GM12878 (cell line): ENCODE results near the gene ATP13A2. TPM values are rescaled to one million over a fixed set of nuclear protein-coding genes. Genes with fewer than 3 reads are reported as not detected.

Experiments
- ATAC-seq: fragments of 200-7000 bp; cut with Tn5 transposase; 3 replicates; pipeline ENCODE4 v1.9.1; 2020; ENCODE audit warnings: mild to moderate bottlenecking, moderate library complexity
- BruUV-seq: library from RNA; stranded (reverse); fragments of 400-500 nt; replicated peaks from 2 replicates; lab custom pipeline; 2021; lab: Mats Ljungman, UMichigan
- CTCF ChIA-PET: fragments of 300-600 bp; sonication (Branson Sonifier 250); formaldehyde crosslinking; extraction: SDS; loops from one replicate; lab custom pipeline; 2021; ENCODE audit warnings: inconsistent platforms; lab: Yijun Ruan, JAX
- POLR2A ChIA-PET: fragments of 350-600 bp; formaldehyde crosslinking; extraction: SDS; loops from one replicate; lab custom pipeline; 2021; ENCODE audit warnings: inconsistent platforms; lab: Charles Lee
- RAD21 ChIA-PET: fragments of 300-600 bp; sonication (Branson Sonifier 250); formaldehyde crosslinking; loops from one replicate; lab custom pipeline; 2023; ENCODE audit warnings: antibody characterized with exemption; ENCODE audit not compliant: unreplicated experiment; lab: Charles Lee
- SMC1A ChIA-PET: fragments of 300-600 bp; sonication (Branson Sonifier 250); formaldehyde crosslinking; loops from one replicate; lab custom pipeline; 2023; ENCODE audit not compliant: unreplicated experiment, uncharacterized antibody; lab: Charles Lee
- DNase-seq: peaks from one replicate; pipeline ENCODE4 v3.0.0-alpha.2; 2011; ENCODE audit warnings: low read depth, low spot score
- FAIRE-seq: peaks from 3 replicates; lab custom pipeline; 2011; peaks lifted over from hg19 to GRCh38; lab: Jason Lieb, UNC
- H2AFZ ChIP-seq: 2 replicates; pipeline ENCODE4 v1.6.0; 2011; ENCODE audit warnings: low read depth, low read length, control low read depth; ENCODE audit not compliant: control insufficient read depth
- H3K27ac ChIP-seq: 2 replicates; pipeline ENCODE4 v1.5.1; 2011; ENCODE audit warnings: control low read depth; ENCODE audit not compliant: control insufficient read depth, insufficient read depth
- H3K27me3 ChIP-seq, 2 experiments: replicated peaks in 1 of 2; 2 replicates each; pipeline versions ENCODE4 v1.6.0 to v1.6.1; 2011; ENCODE audit warnings: low read length in 1 of 2; ENCODE audit not compliant: control insufficient read depth in 2 of 2, insufficient read depth in 2 of 2
- H3K36me3 ChIP-seq, 2 experiments: 2 replicates each; pipeline ENCODE4 v1.5.1; 2011; ENCODE audit warnings: low read length in 1 of 2; ENCODE audit not compliant: control insufficient read depth in 2 of 2, insufficient read depth in 2 of 2
- H3K4me1 ChIP-seq: 2 replicates; pipeline ENCODE4 v1.6.1; 2011; ENCODE audit warnings: mild to moderate bottlenecking, low read length, moderate library complexity, mixed read lengths; ENCODE audit not compliant: control insufficient read depth, insufficient read depth
- H3K4me2 ChIP-seq: 2 replicates; pipeline ENCODE4 v1.6.0; 2011; ENCODE audit warnings: control low read depth; ENCODE audit not compliant: control insufficient read depth, insufficient read depth
- H3K4me3 ChIP-seq: fragments of 200-600 bp; sonication (generic); 2 replicates; pipeline ENCODE4 v1.5.1; 2016
- H3K79me2 ChIP-seq: 2 replicates; pipeline ENCODE4 v1.6.0; 2011; ENCODE audit warnings: low read length; ENCODE audit not compliant: control insufficient read depth, insufficient read depth
- H3K9ac ChIP-seq: 2 replicates; pipeline ENCODE4 v1.8.0; 2011; ENCODE audit warnings: low read length, control low read depth, mixed read lengths; ENCODE audit not compliant: control insufficient read depth, insufficient read depth
- H3K9me3 ChIP-seq: replicated peaks from 3 replicates; pipeline ENCODE4 v1.5.1; 2011; ENCODE audit warnings: mild to moderate bottlenecking, low read length; ENCODE audit not compliant: control insufficient read depth, insufficient read depth
- H4K20me1 ChIP-seq: 2 replicates; pipeline ENCODE4 v1.6.0; 2011; ENCODE audit not compliant: control insufficient read depth, insufficient read depth
- ATF7 ChIP-seq: fragments of 450-650 bp; IDR thresholded peaks from 2 replicates; pipeline ENCODE4 v1.6.1; 2016; ENCODE audit warnings: low read depth, mild to moderate bottlenecking
- CBX3 ChIP-seq: fragments of 200-600 bp; sonication (generic); IDR thresholded peaks from 2 replicates; pipeline ENCODE4 v1.6.1; 2016; ENCODE audit warnings: low read depth, borderline replicate concordance
- CBX5 ChIP-seq: sonication (generic); IDR thresholded peaks from 2 replicates; pipeline ENCODE4 v1.6.1; 2016; ENCODE audit warnings: low read depth, moderate library complexity, mild to moderate bottlenecking, inconsistent platforms
- CEBPB ChIP-seq, 2 experiments: fragments of 150-350 bp in 1 of 2; IDR thresholded peaks; 2 replicates each; pipeline ENCODE4 v1.6.1; 2012 to 2014; ENCODE audit warnings: low read depth in 2 of 2, low read length in 2 of 2, borderline replicate concordance in 1 of 2, inconsistent platforms in 1 of 2
- CREB1 ChIP-seq: IDR thresholded peaks from 2 replicates; pipeline ENCODE4 v1.6.1; 2012; ENCODE audit warnings: low read depth, mild to moderate bottlenecking, inconsistent platforms
- EED ChIP-seq: sonication (generic); IDR thresholded peaks from 2 replicates; pipeline ENCODE4 v1.6.1; 2016; ENCODE audit warnings: antibody characterized with exemption, low read depth
- EGR1 ChIP-seq, 2 experiments: IDR thresholded peaks; 1 replicate in 1 of 2; 2 replicates in 1 of 2; pipeline ENCODE4 v1.6.1; 2011 to 2012; ENCODE audit warnings: low read depth in 2 of 2, low read length in 2 of 2, borderline replicate concordance in 1 of 2, mild to moderate bottlenecking in 1 of 2, moderate library complexity in 1 of 2
- GABPA ChIP-seq: IDR thresholded peaks from 2 replicates; pipeline ENCODE4 v1.6.1; 2014; ENCODE audit warnings: antibody characterized with exemption, low read depth, mild to moderate bottlenecking, inconsistent platforms
- HCFC1 ChIP-seq: fragments of 150-350 bp; IDR thresholded peaks from 2 replicates; pipeline ENCODE4 v1.6.1; 2014; ENCODE audit warnings: low read length
- POLR2AphosphoS2 ChIP-seq: IDR thresholded peaks from 2 replicates; pipeline ENCODE4 v1.6.1; 2011; ENCODE audit warnings: low read depth, mild to moderate bottlenecking, low read length, improper control_type of control experiment, moderate library complexity
- RELA ChIP-seq: fragments of 450-650 bp; IDR thresholded peaks from 2 replicates; pipeline ENCODE4 v1.8.0; 2014; ENCODE audit warnings: borderline replicate concordance; ENCODE audit not compliant: partially characterized antibody
- SMAD1 ChIP-seq: fragments of 450-650 bp; IDR thresholded peaks from 2 replicates; pipeline ENCODE4 v1.6.1; 2018; ENCODE audit warnings: mild to moderate bottlenecking, low read depth; ENCODE audit not compliant: partially characterized antibody
- SMC3 ChIP-seq: IDR thresholded peaks from 2 replicates; pipeline ENCODE4 v1.6.1; 2011; ENCODE audit warnings: low read length, improper control_type of control experiment, borderline replicate concordance
- TARDBP ChIP-seq: IDR thresholded peaks from 2 replicates; pipeline ENCODE4 v1.6.1; 2016; ENCODE audit warnings: borderline replicate concordance
- ZNF274 ChIP-seq: IDR thresholded peaks from one replicate; pipeline ENCODE4 v1.8.0; 2011; ENCODE audit not compliant: insufficient read length, insufficient read depth
- ZZZ3 ChIP-seq: IDR thresholded peaks from 2 replicates; pipeline ENCODE4 v1.6.1; 2011; ENCODE audit warnings: low read depth; ENCODE audit not compliant: control insufficient read depth, insufficient read length
- WGBS: methylation state at CpG from one replicate; pipeline ENCODE4 v1.1.6; 2016; ENCODE audit warnings: low lambda C conversion rate; ENCODE audit not compliant: insufficient replicate concordance, insufficient coverage; ENCODE audit errors: missing lambda C conversion rate; 5-methylcytosine and 5-hydroxymethylcytosine counted together
- in situ Hi-C: fragments of 300-500 bp; cut with MboI; formaldehyde crosslinking; loops from 9 replicates; pipeline ENCODE4 v1.14.3; 2018; ENCODE audit warnings: mixed read lengths
- intact Hi-C: fragments of 100-400 bp; cut with micrococcal nuclease; formaldehyde crosslinking; loops from one replicate; pipeline ENCODE4 v1.14.2; 2022; ENCODE audit not compliant: unreplicated experiment
- polyA plus RNA-seq, 11 experiments: library from polyadenylated mRNA; depleted of rRNA in 4 of 11; unstranded in 6 of 11; stranded (reverse) in 5 of 11; fragments of >200 nt; fragmentation: Nextera tagmentation in 4 of 11; fragmentation: Illumina TruSeq in 1 of 11; extraction: Ambion mirVana in 4 of 11; extraction: Trizol in 1 of 11; gene quantifications; 1 replicate in 1 of 11; 2 replicates in 10 of 11; pipeline versions ENCODE4 v1.2.1 to v1.2.3, GENCODE V29; 2011 to 2016; ENCODE audit warnings: inconsistent platforms in 2 of 11, missing spikeins in 2 of 11, low read depth in 1 of 11
- total RNA-seq, 4 experiments: library from RNA; depleted of rRNA in 3 of 4; stranded (reverse); fragments of >200 nt in 3 of 4; fragmentation: Illumina TruSeq in 1 of 4; extraction: Trizol in 1 of 4; gene quantifications; 2 replicates each; pipeline versions ENCODE4 v1.2.1 to v1.2.3, GENCODE V29; 2013 to 2021
- TF ChIP-seq, protein P1 (sequence below): fragments of 450-650 bp; IDR thresholded peaks from 2 replicates; pipeline ENCODE4 v1.6.1; 2017; ENCODE audit warnings: mild to moderate bottlenecking, moderate library complexity
- TF ChIP-seq, protein P2 (sequence below): IDR thresholded peaks from 2 replicates; pipeline ENCODE4 v1.6.1; 2011; ENCODE audit warnings: low read depth, mild to moderate bottlenecking, low read length, moderate library complexity, borderline replicate concordance; ENCODE audit errors: extremely low read depth

The ATP13A2 gene
- total and polyA plus RNA-seq, 10 of the 15 experiments (the other 5 are each of a cell fraction or from before 2014, with no cell fraction given) = 0.24 to 30.5 (median 8.0) TPM

- DNase-seq = peak; percentile 30
- peaks cover 6% of the 10 kb centered on the region; the same call in 1 of the 2 replicates for H3K4me1 ChIP-seq
- CTCF ChIA-PET = interaction anchor here (0.8 to 10.7 kb wide), 18 partner anchors 8 to 277 kb away, joined by 3 to 171 read pairs (median 5); partner anchors contain the start of gene PADI2
- no peaks in the 10 kb centered on the region for H4K20me1 ChIP-seq
- WGBS = 22% methylated on average over 12 of the region's 12 CpGs
- H3K9me3 ChIP-seq = no peaks in the 10 kb centered on the region
- SMC1A ChIA-PET = interaction anchor here (1.1 to 4.8 kb wide), 7 partner anchors 16 to 177 kb away, joined by 3 to 93 read pairs (median 5); partner anchors contain the start of gene PADI2
- no peaks in the 10 kb centered on the region for H3K27me3 ChIP-seq
- no TSS peak for BruUV-seq
- H3K9ac ChIP-seq = no peak overlapping the region
- no peak overlapping the region for H3K27ac ChIP-seq
- H3K36me3 ChIP-seq = no peaks in the 10 kb centered on the region
- ATAC-seq = peak; percentile 100
- peak; percentile 89 for FAIRE-seq
- POLR2A ChIA-PET = interaction anchor here (0.8 kb wide), 1 partner anchor 60 kb away, joined by 3 read pairs; the partner anchor contains the start of gene PADI2
- H2AFZ ChIP-seq = peak overlapping the region; percentile 8; the same call in 1 of the 2 replicates
- RAD21 ChIA-PET = interaction anchor here (0.8 to 4.8 kb wide), 9 partner anchors 59 to 277 kb away, joined by 3 to 53 read pairs (median 3); partner anchors contain the start of gene PADI2
- no peaks in the 10 kb centered on the region for H3K79me2 ChIP-seq
- in situ Hi-C loops (loop anchor here (5.0 kb wide), 2 partner anchors 58 to 178 kb away; partner anchors contain the start of gene PADI2), intact Hi-C loops (loop anchor here (1.0 to 10.0 kb wide), 4 partner anchors 61 to 278 kb away; no protein-coding TSS in a partner anchor)
- 0 out of 2 replicates have a peak overlapping the region, but pooled peaks have one; percentile 5 for H3K4me2 ChIP-seq
- no peak overlapping the region for H3K4me3 ChIP-seq
- TF ChIP-seq, protein P1, sequence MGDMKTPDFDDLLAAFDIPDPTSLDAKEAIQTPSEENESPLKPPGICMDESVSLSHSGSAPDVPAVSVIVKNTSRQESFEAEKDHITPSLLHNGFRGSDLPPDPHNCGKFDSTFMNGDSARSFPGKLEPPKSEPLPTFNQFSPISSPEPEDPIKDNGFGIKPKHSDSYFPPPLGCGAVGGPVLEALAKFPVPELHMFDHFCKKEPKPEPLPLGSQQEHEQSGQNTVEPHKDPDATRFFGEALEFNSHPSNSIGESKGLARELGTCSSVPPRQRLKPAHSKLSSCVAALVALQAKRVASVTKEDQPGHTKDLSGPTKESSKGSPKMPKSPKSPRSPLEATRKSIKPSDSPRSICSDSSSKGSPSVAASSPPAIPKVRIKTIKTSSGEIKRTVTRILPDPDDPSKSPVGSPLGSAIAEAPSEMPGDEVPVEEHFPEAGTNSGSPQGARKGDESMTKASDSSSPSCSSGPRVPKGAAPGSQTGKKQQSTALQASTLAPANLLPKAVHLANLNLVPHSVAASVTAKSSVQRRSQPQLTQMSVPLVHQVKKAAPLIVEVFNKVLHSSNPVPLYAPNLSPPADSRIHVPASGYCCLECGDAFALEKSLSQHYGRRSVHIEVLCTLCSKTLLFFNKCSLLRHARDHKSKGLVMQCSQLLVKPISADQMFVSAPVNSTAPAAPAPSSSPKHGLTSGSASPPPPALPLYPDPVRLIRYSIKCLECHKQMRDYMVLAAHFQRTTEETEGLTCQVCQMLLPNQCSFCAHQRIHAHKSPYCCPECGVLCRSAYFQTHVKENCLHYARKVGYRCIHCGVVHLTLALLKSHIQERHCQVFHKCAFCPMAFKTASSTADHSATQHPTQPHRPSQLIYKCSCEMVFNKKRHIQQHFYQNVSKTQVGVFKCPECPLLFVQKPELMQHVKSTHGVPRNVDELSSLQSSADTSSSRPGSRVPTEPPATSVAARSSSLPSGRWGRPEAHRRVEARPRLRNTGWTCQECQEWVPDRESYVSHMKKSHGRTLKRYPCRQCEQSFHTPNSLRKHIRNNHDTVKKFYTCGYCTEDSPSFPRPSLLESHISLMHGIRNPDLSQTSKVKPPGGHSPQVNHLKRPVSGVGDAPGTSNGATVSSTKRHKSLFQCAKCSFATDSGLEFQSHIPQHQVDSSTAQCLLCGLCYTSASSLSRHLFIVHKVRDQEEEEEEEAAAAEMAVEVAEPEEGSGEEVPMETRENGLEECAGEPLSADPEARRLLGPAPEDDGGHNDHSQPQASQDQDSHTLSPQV = 0 out of 2 replicates have a peak, but pooled peaks have one; percentile 27
- TF ChIP-seq RELA (peak; percentile 16), CREB1 (no peak), CBX5 (no peak), SMAD1 (no peak), CEBPB (IDR thresholded peaks at IDR 0.05; ENCODE audit: borderline replicate concordance in 1 of 2, low read depth in 2 of 2, low read length in 2 of 2) (no peak), HCFC1 (no peak), EED (no peak), GABPA (no peak), SMC3 (peak; percentile 77), TARDBP (no peak), EGR1 (IDR thresholded peaks at IDR 0.05; ENCODE audit: borderline replicate concordance in 1 of 2, low read depth in 2 of 2, low read length in 2 of 2) (no peak), ZZZ3 (no peak), CBX3 (no peak), ATF7 (no peak), POLR2AphosphoS2 (no peak), ZNF274 (no peak)
- TF ChIP-seq, protein P2, sequence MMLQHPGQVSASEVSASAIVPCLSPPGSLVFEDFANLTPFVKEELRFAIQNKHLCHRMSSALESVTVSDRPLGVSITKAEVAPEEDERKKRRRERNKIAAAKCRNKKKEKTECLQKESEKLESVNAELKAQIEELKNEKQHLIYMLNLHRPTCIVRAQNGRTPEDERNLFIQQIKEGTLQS = no peak
Observed at GRCh38 chr1:17059391-17060305, 47.9 kb upstream of the ATP13A2 start.
